ENCODE results near the gene NUAK1.

The NUAK1 gene

GRCh38 chr12:106141003-106141402, 2.2 kb upstream of the NUAK1 start:
- no peak for DNase-seq (ENCODE audit: low spot score in 2 of 2)
- H3K27me3 Mint-ChIP-seq = peaks cover 35% of the 10 kb centered on the region
- ATAC-seq (ENCODE audit: low read depth) = no peak
- H3K36me3 Mint-ChIP-seq = no peaks in the 10 kb centered on the region
- H3K27ac Mint-ChIP-seq = no peak overlapping the region
- H3K4me3 Mint-ChIP-seq = no peak overlapping the region
- peaks cover 9% of the 10 kb centered on the region for H3K4me1 Mint-ChIP-seq
- no peaks in the 10 kb centered on the region for H3K9me3 Mint-ChIP-seq

GRCh38 chr12:106140223-106140986, 1.7 kb upstream of the NUAK1 start:
- peaks cover 34% of the 10 kb centered on the region for H3K27me3 Mint-ChIP-seq
- DNase-seq (ENCODE audit: low spot score in 2 of 2) = no peak
- no peak overlapping the region for H3K27ac Mint-ChIP-seq
- ATAC-seq (ENCODE audit: low read depth) = no peak
- no peaks in the 10 kb centered on the region for H3K9me3 Mint-ChIP-seq
- H3K4me1 Mint-ChIP-seq = peaks cover 9% of the 10 kb centered on the region
- H3K36me3 Mint-ChIP-seq = no peaks in the 10 kb centered on the region
- H3K4me3 Mint-ChIP-seq = peak overlapping the region; percentile 66

GRCh38 chr12:106139422-106140171, 843 bp upstream of the NUAK1 start:
- H3K27ac Mint-ChIP-seq = no peak overlapping the region
- DNase-seq (ENCODE audit: low spot score in 2 of 2) (peak in 1 of 2 donors; percentile 17), ATAC-seq (ENCODE audit: low read depth) (peak; percentile 30)
- H3K4me1 Mint-ChIP-seq = peaks cover 9% of the 10 kb centered on the region
- H3K4me3 Mint-ChIP-seq = peak overlapping the region; percentile 66
- no peaks in the 10 kb centered on the region for H3K9me3 Mint-ChIP-seq
- peaks cover 33% of the 10 kb centered on the region for H3K27me3 Mint-ChIP-seq
- no peaks in the 10 kb centered on the region for H3K36me3 Mint-ChIP-seq

GRCh38 chr12:106138357-106138632, 459 bp downstream of the NUAK1 start:
- Mint-ChIP-seq H3K9me3 (no peaks in the 10 kb centered on the region), H3K27ac (no peak overlapping the region), H3K4me1 (peaks cover 9% of the 10 kb centered on the region), H3K36me3 (no peaks in the 10 kb centered on the region), H3K27me3 (peaks cover 37% of the 10 kb centered on the region), H3K4me3 (no peak overlapping the region)
- ATAC-seq (ENCODE audit: low read depth) (no peak), DNase-seq (ENCODE audit: low spot score in 2 of 2) (peak in 1 of 2 donors; percentile 21)

- Mint-ChIP-seq H3K27me3 (peaks cover 38% of the 10 kb centered on the region), H3K9me3 (no peaks in the 10 kb centered on the region), H3K36me3 (no peaks in the 10 kb centered on the region), H3K27ac (no peak overlapping the region), H3K4me1 (peaks cover 9% of the 10 kb centered on the region), H3K4me3 (peak overlapping the region; percentile 74)
- ATAC-seq (ENCODE audit: low read depth) = no peak
- peak in 1 of 2 donors; percentile 11 for DNase-seq (ENCODE audit: low spot score in 2 of 2)
Measured at GRCh38 chr12:106137530-106138356, 1.0 kb downstream of the NUAK1 start.

- ATAC-seq (ENCODE audit: low read depth) = peak; percentile 52
- Mint-ChIP-seq H3K4me1 (peaks cover 9% of the 10 kb centered on the region), H3K4me3 (no peak overlapping the region), H3K9me3 (no peaks in the 10 kb centered on the region), H3K27ac (no peak overlapping the region), H3K27me3 (peaks cover 36% of the 10 kb centered on the region), H3K36me3 (no peaks in the 10 kb centered on the region)
- peak; percentile 65 to 71 for DNase-seq (ENCODE audit: low spot score in 2 of 2)
Measured at GRCh38 chr12:106136263-106136662, 2.5 kb downstream of the NUAK1 start.

GRCh38 chr12:106135781-106136180, 3.0 kb downstream of the NUAK1 start:
- H3K27ac Mint-ChIP-seq = no peak overlapping the region
- H3K4me1 Mint-ChIP-seq = peaks cover 9% of the 10 kb centered on the region
- no peak for DNase-seq (ENCODE audit: low spot score in 2 of 2)
- no peak for ATAC-seq (ENCODE audit: low read depth)
- H3K4me3 Mint-ChIP-seq = no peak overlapping the region
- H3K36me3 Mint-ChIP-seq = no peaks in the 10 kb centered on the region
- H3K27me3 Mint-ChIP-seq = peaks cover 35% of the 10 kb centered on the region
- no peaks in the 10 kb centered on the region for H3K9me3 Mint-ChIP-seq

GRCh38 chr12:106135075-106135474, 3.7 kb downstream of the NUAK1 start:
- no peak overlapping the region for H3K27ac Mint-ChIP-seq
- no peaks in the 10 kb centered on the region for H3K36me3 Mint-ChIP-seq
- no peaks in the 10 kb centered on the region for H3K9me3 Mint-ChIP-seq
- ATAC-seq (ENCODE audit: low read depth) (no peak), DNase-seq (ENCODE audit: low spot score in 2 of 2) (no peak)
- H3K27me3 Mint-ChIP-seq = peaks cover 33% of the 10 kb centered on the region
- peaks cover 9% of the 10 kb centered on the region for H3K4me1 Mint-ChIP-seq
- H3K4me3 Mint-ChIP-seq = no peak overlapping the region

- Mint-ChIP-seq H3K4me3 (no peak overlapping the region), H3K9me3 (no peaks in the 10 kb centered on the region), H3K27ac (no peak overlapping the region), H3K27me3 (peaks cover 33% of the 10 kb centered on the region), H3K4me1 (peaks cover 9% of the 10 kb centered on the region), H3K36me3 (no peaks in the 10 kb centered on the region)
- ATAC-seq (ENCODE audit: low read depth) (no peak), DNase-seq (ENCODE audit: low spot score in 2 of 2) (no peak)
Measured at GRCh38 chr12:106134294-106134949, 4.3 kb downstream of the NUAK1 start.

- no peak overlapping the region for H3K27ac Mint-ChIP-seq
- DNase-seq (ENCODE audit: low spot score in 2 of 2) (no peak), ATAC-seq (ENCODE audit: low read depth) (no peak)
- peaks cover 33% of the 10 kb centered on the region for H3K27me3 Mint-ChIP-seq
- peaks cover 9% of the 10 kb centered on the region for H3K4me1 Mint-ChIP-seq
- no peaks in the 10 kb centered on the region for H3K9me3 Mint-ChIP-seq
- H3K4me3 Mint-ChIP-seq = no peak overlapping the region
- no peaks in the 10 kb centered on the region for H3K36me3 Mint-ChIP-seq
Measured at GRCh38 chr12:106133136-106134087, 5.3 kb downstream of the NUAK1 start.

- DNase-seq (ENCODE audit: low spot score in 2 of 2) (no peak), ATAC-seq (ENCODE audit: low read depth) (no peak)
- H3K27ac Mint-ChIP-seq = no peak overlapping the region
- H3K36me3 Mint-ChIP-seq = no peaks in the 10 kb centered on the region
- H3K4me1 Mint-ChIP-seq = peaks cover 6% of the 10 kb centered on the region
- no peaks in the 10 kb centered on the region for H3K9me3 Mint-ChIP-seq
- no peak overlapping the region for H3K4me3 Mint-ChIP-seq
- H3K27me3 Mint-ChIP-seq = peaks cover 32% of the 10 kb centered on the region
Measured at GRCh38 chr12:106132175-106133135, 6.3 kb downstream of the NUAK1 start.

GRCh38 chr12:106131676-106132075, 7.1 kb downstream of the NUAK1 start:
- no peak for ATAC-seq (ENCODE audit: low read depth)
- H3K4me1 Mint-ChIP-seq = peaks cover 5% of the 10 kb centered on the region
- H3K36me3 Mint-ChIP-seq = no peaks in the 10 kb centered on the region
- peaks cover 28% of the 10 kb centered on the region for H3K27me3 Mint-ChIP-seq
- no peaks in the 10 kb centered on the region for H3K9me3 Mint-ChIP-seq
- H3K27ac Mint-ChIP-seq = no peak overlapping the region
- no peak for DNase-seq (ENCODE audit: low spot score in 2 of 2)
- no peak overlapping the region for H3K4me3 Mint-ChIP-seq

Data from memory B cell (primary cell).